Astrocyte (in vitro differentiated cells and primary cell): ENCODE data around the gene FHIT.

Experiments
- CTCF ChIP-seq: IDR thresholded peaks from 2 replicates; pipeline ENCODE4 v1.5.1; 2011; ENCODE audit warnings: low read depth, mild to moderate bottlenecking, inconsistent platforms, low read length, moderate library complexity; ENCODE audit not compliant: insufficient read depth
- EZH2 ChIP-seq: IDR thresholded peaks from 2 replicates; pipeline ENCODE4 v1.6.1; 2012; ENCODE audit warnings: mild to moderate bottlenecking, low read length, inconsistent platforms; ENCODE audit not compliant: insufficient read depth

GRCh38 chr3:60216462-60217075 is 1034.7 kb downstream of the FHIT start:
- TF ChIP-seq CTCF, result no peak
- no peak for TF ChIP-seq EZH2
